A549 (cell line): Measurements from ENCODE around the gene CPPED1. TPM values are rescaled to one million over a fixed set of nuclear protein-coding genes. Genes with fewer than 3 reads are reported as not detected.

Experiments
- ATOH8 ChIP-seq: fragments of 250-450 bp; sonication (Bioruptor Pico); IDR thresholded peaks from 2 replicates; pipeline ENCODE4 v1.5.0; 2020; ENCODE audit warnings: low read depth, mild to moderate bottlenecking, moderate library complexity
- BCL3 ChIP-seq: fragments of >200 bp; sonication (Bioruptor Twin); formaldehyde crosslinking; IDR thresholded peaks from 3 replicates; pipeline ENCODE4 v1.6.1; 2016
- BHLHE40 ChIP-seq: IDR thresholded peaks from 2 replicates; pipeline ENCODE4 v1.6.1; 2012; ENCODE audit warnings: low read depth, low read length, inconsistent platforms
- CBX2 ChIP-seq: fragments of 200-600 bp; sonication (generic); IDR thresholded peaks from 2 replicates; pipeline ENCODE4 v1.6.1; 2016; ENCODE audit warnings: low read depth, mild to moderate bottlenecking, borderline replicate concordance
- CTCF ChIP-seq: fragments of >200 bp; sonication (Bioruptor Twin); formaldehyde crosslinking; IDR thresholded peaks from 3 replicates; pipeline ENCODE4 v1.5.1; 2016
- EHF ChIP-seq: fragments of 250-450 bp; sonication (Bioruptor Pico); IDR thresholded peaks from 2 replicates; pipeline ENCODE4 v1.5.0; 2020; ENCODE audit warnings: mild to moderate bottlenecking
- EHMT2 ChIP-seq: fragments of 200-600 bp; sonication (generic); IDR thresholded peaks from 2 replicates; pipeline ENCODE4 v1.6.1; 2016; ENCODE audit warnings: antibody characterized with exemption, low read depth, mild to moderate bottlenecking, moderate library complexity
- ESRRA ChIP-seq: fragments of 150-350 bp; IDR thresholded peaks from 2 replicates; pipeline ENCODE4 v1.6.1; 2014; ENCODE audit warnings: mild to moderate bottlenecking, low read length, borderline replicate concordance
- FOSL2 ChIP-seq, 2 experiments: fragments of 450-650 bp in 1 of 2; fragments of >200 bp in 1 of 2; sonication (Bioruptor Twin) in 1 of 2; formaldehyde crosslinking; IDR thresholded peaks; 2 replicates each; pipeline versions ENCODE4 v1.5.0 to v1.6.1; 2016 to 2020; ENCODE audit warnings: mild to moderate bottlenecking in 1 of 2, moderate library complexity in 1 of 2
- HDAC2 ChIP-seq: fragments of 200-600 bp; sonication (generic); IDR thresholded peaks from 2 replicates; pipeline ENCODE4 v1.6.1; 2016
- HES2 ChIP-seq: fragments of >200 bp; sonication (Bioruptor Twin); formaldehyde crosslinking; IDR thresholded peaks from 2 replicates; pipeline ENCODE4 v1.6.1; 2016
- HEYL ChIP-seq: fragments of 250-450 bp; sonication (Bioruptor Pico); IDR thresholded peaks from 2 replicates; pipeline ENCODE4 v1.8.0; 2021; ENCODE audit warnings: mild to moderate bottlenecking, moderate library complexity
- HMGXB4 ChIP-seq: fragments of 250-450 bp; sonication (Bioruptor Pico); IDR thresholded peaks from 2 replicates; pipeline ENCODE4 v1.5.0; 2021; ENCODE audit warnings: mild to moderate bottlenecking, moderate library complexity, borderline replicate concordance
- HOXB13 ChIP-seq: fragments of 250-450 bp; sonication (Bioruptor Pico); IDR thresholded peaks from 2 replicates; pipeline ENCODE4 v1.5.0; 2020; ENCODE audit warnings: low read depth, mild to moderate bottlenecking, moderate library complexity
- JUN ChIP-seq, 2 experiments: fragments of >200 bp; sonication (Bioruptor Twin); formaldehyde crosslinking; IDR thresholded peaks; 2 replicates in 1 of 2; 3 replicates in 1 of 2; pipeline ENCODE4 v1.6.1; 2016 to 2017
- JUNB ChIP-seq: fragments of >200 bp; sonication (Bioruptor Twin); formaldehyde crosslinking; IDR thresholded peaks from 2 replicates; pipeline ENCODE4 v1.6.1; 2016
- KDM5A ChIP-seq: fragments of 200-600 bp; sonication (generic); IDR thresholded peaks from 2 replicates; pipeline ENCODE4 v1.6.1; 2016; ENCODE audit warnings: antibody characterized with exemption, mild to moderate bottlenecking
- MAZ ChIP-seq: fragments of 150-350 bp; IDR thresholded peaks from 2 replicates; pipeline ENCODE4 v1.6.1; 2014; ENCODE audit warnings: antibody characterized with exemption, low read depth, low read length, borderline replicate concordance
- NPAS2 ChIP-seq: fragments of 250-450 bp; sonication (Bioruptor Pico); IDR thresholded peaks from 2 replicates; pipeline ENCODE4 v1.8.0; 2022; ENCODE audit warnings: mild to moderate bottlenecking, moderate library complexity, borderline replicate concordance
- PBX3 ChIP-seq: IDR thresholded peaks from 2 replicates; pipeline ENCODE4 v1.6.1; 2012
- PHF8 ChIP-seq: fragments of 200-600 bp; sonication (generic); IDR thresholded peaks from 2 replicates; pipeline ENCODE4 v1.6.1; 2016; ENCODE audit warnings: low read depth, mild to moderate bottlenecking, antibody characterized with exemption, moderate library complexity, borderline replicate concordance
- RCOR1 ChIP-seq: fragments of 150-350 bp; IDR thresholded peaks from 2 replicates; pipeline ENCODE4 v1.6.1; 2014; ENCODE audit warnings: antibody characterized with exemption, low read length, low read depth
- REST ChIP-seq: fragments of 200-600 bp; sonication (generic); IDR thresholded peaks from 2 replicates; pipeline ENCODE4 v1.6.1; 2016; ENCODE audit warnings: antibody characterized with exemption, mild to moderate bottlenecking, moderate library complexity
- RNF2 ChIP-seq: fragments of 200-600 bp; sonication (generic); IDR thresholded peaks from 2 replicates; pipeline ENCODE4 v1.6.1; 2016; ENCODE audit warnings: low read depth, mild to moderate bottlenecking, antibody characterized with exemption, moderate library complexity, borderline replicate concordance
- SREBF2 ChIP-seq: fragments of 450-650 bp; IDR thresholded peaks from 2 replicates; pipeline ENCODE4 v1.6.1; 2014; ENCODE audit warnings: mild to moderate bottlenecking, moderate library complexity
- ZC3H11A ChIP-seq: fragments of 450-650 bp; IDR thresholded peaks from 2 replicates; pipeline ENCODE4 v1.6.1; 2014; ENCODE audit warnings: antibody characterized with exemption, mild to moderate bottlenecking
- ZFP36 ChIP-seq: fragments of 450-650 bp; IDR thresholded peaks from 2 replicates; pipeline ENCODE4 v1.6.1; 2014; ENCODE audit warnings: borderline replicate concordance; ENCODE audit not compliant: partially characterized antibody
- ZNF302 ChIP-seq: fragments of 250-450 bp; sonication (Bioruptor Pico); IDR thresholded peaks from 2 replicates; pipeline ENCODE4 v1.9.0; 2021; ENCODE audit warnings: inconsistent platforms, mild to moderate bottlenecking, moderate library complexity
- ZSCAN20 ChIP-seq: fragments of 250-450 bp; sonication (Bioruptor Pico); IDR thresholded peaks from 2 replicates; pipeline ENCODE4 v1.8.0; 2022; ENCODE audit warnings: mild to moderate bottlenecking, moderate library complexity
- polyA plus RNA-seq, 4 experiments: library from polyadenylated mRNA; depleted of rRNA in 3 of 4; stranded (reverse); fragments of >200 nt; fragmentation: RNase III in 1 of 4; extraction: RNeasy Plus Mini Kit Qiagen cat#74134 plus additional on column Dnase treatment in 1 of 4; gene quantifications; 2 replicates in 3 of 4; 3 replicates in 1 of 4; pipeline ENCODE4 v1.2.3, GENCODE V29; 2011 to 2017

The CPPED1 gene
- polyA plus RNA-seq, 2 of the 4 experiments (the other 2 are of a cell fraction): 16.1 to 30.5 TPM

- TF ChIP-seq PBX3 (no peak), HOXB13 (peak; percentile 75; the same call in 1 of the 2 replicates), ATOH8 (CRISPR knock-in tag) (peak; percentile 95), SREBF2 (no peak), FOSL2 (IDR thresholded peaks at IDR 0.05) (peak; percentile 99), FOSL2 (CRISPR knock-in tag; IDR thresholded peaks at IDR 0.05) (peak; percentile 99), EHMT2 (no peak), HDAC2 (no peak), BCL3 (peak; percentile 53; the same call in 1 of the 3 replicates), HMGXB4 (CRISPR knock-in tag) (peak; percentile 57; the same call in 1 of the 2 replicates), ZSCAN20 (peak; percentile 97), REST (no peak), CBX2 (no peak), JUNB (peak; percentile 96), HEYL (CRISPR knock-in tag) (peak; percentile 93), EHF (CRISPR knock-in tag) (peak; percentile 92), PHF8 (no peak), HES2 (no peak), CTCF (no peak), NPAS2 (CRISPR knock-in tag) (no peak; the same call in 1 of the 2 replicates), RCOR1 (no peak), JUN (IDR thresholded peaks at IDR 0.05) (peak; percentile 82 to 90; a peak in 4 of 5 replicates), ZNF302 (CRISPR knock-in tag) (peak; percentile 98), ZC3H11A (no peak), ESRRA (no peak), MAZ (no peak), BHLHE40 (peak; percentile 42; the same call in 1 of the 2 replicates), RNF2 (no peak), KDM5A (no peak), ZFP36 (no peak)
Measured at GRCh38 chr16:12613131-12613991, 190.3 kb downstream of the CPPED1 start (continued).
